K562 (cell line): Measurements from ENCODE around the gene PLXDC1. TPM values are rescaled to one million over a fixed set of nuclear protein-coding genes. Genes with fewer than 3 reads are reported as not detected.
A peak's percentile ranks its signal among the peaks of the same experiment; 100 is the strongest.

ENCODE experiments used
- CREBBP ChIP-seq: IDR thresholded peaks from one replicate; pipeline ENCODE4 v1.6.1; 2012; ENCODE audit warnings: low read depth, mild to moderate bottlenecking, control low read depth, inconsistent platforms, low read length
- ERF ChIP-seq: fragments of 450-650 bp; formaldehyde crosslinking; IDR thresholded peaks from 2 replicates; pipeline ENCODE4 v1.4.0; 2020; ENCODE audit warnings: mild to moderate bottlenecking, mixed read lengths
- FOXM1 ChIP-seq, 2 experiments: fragments of 450-650 bp in 1 of 2; sonication (generic) in 1 of 2; formaldehyde crosslinking in 1 of 2; IDR thresholded peaks; 2 replicates each; pipeline versions ENCODE4 v1.6.1 to v1.9.0; 2017 to 2022; ENCODE audit warnings: low read depth in 2 of 2, mild to moderate bottlenecking in 2 of 2, missing genetic modification reagents in 1 of 2, moderate library complexity in 1 of 2
- KDM4B ChIP-seq, 2 experiments: fragments of 450-650 bp in 1 of 2; sonication (generic) in 1 of 2; IDR thresholded peaks; 2 replicates each; pipeline ENCODE4 v1.6.1; 2016 to 2017; ENCODE audit warnings: borderline replicate concordance in 2 of 2, antibody characterized with exemption in 1 of 2, low read depth in 1 of 2, mild to moderate bottlenecking in 1 of 2
- MCM7 ChIP-seq, 2 experiments: fragments of 450-650 bp; IDR thresholded peaks; 2 replicates each; pipeline ENCODE4 v1.6.1; 2016 to 2018
- MECOM ChIP-seq: fragments of 250-450 bp; sonication (Bioruptor Pico); IDR thresholded peaks from 2 replicates; pipeline ENCODE4 v1.8.0; 2022; ENCODE audit warnings: inconsistent platforms
- MYBL2 ChIP-seq, 2 experiments: fragments of 450-650 bp in 1 of 2; sonication (generic) in 1 of 2; formaldehyde crosslinking in 1 of 2; IDR thresholded peaks; 2 replicates each; pipeline versions ENCODE4 v1.6.1 to v1.8.1; 2017 to 2022; ENCODE audit warnings: borderline replicate concordance in 1 of 2, inconsistent platforms in 1 of 2, low read depth in 1 of 2, mild to moderate bottlenecking in 1 of 2, missing genetic modification reagents in 1 of 2, moderate library complexity in 1 of 2
- SREBF2 ChIP-seq: sonication (generic); formaldehyde crosslinking; IDR thresholded peaks from 2 replicates; pipeline ENCODE4 v1.4.0; 2020; ENCODE audit warnings: mild to moderate bottlenecking, missing genetic modification reagents
- TCF7 ChIP-seq: sonication (generic); IDR thresholded peaks from 2 replicates; pipeline ENCODE4 v1.6.1; 2016; ENCODE audit warnings: antibody characterized with exemption, borderline replicate concordance
- ZC3H8 ChIP-seq: fragments of 450-650 bp; IDR thresholded peaks from 2 replicates; pipeline ENCODE4 v1.6.1; 2017
- ZFP30 ChIP-seq: fragments of 250-450 bp; sonication (Bioruptor Pico); IDR thresholded peaks from 2 replicates; pipeline ENCODE4 v1.8.0; 2022; ENCODE audit warnings: moderate library complexity, mild to moderate bottlenecking, inconsistent platforms, borderline replicate concordance
- ZNF282 ChIP-seq: sonication (generic); formaldehyde crosslinking; IDR thresholded peaks from 2 replicates; pipeline ENCODE4 v1.8.1; 2023; ENCODE audit warnings: missing genetic modification reagents
- ZNF311 ChIP-seq: fragments of 250-450 bp; sonication (Bioruptor Pico); IDR thresholded peaks from 2 replicates; pipeline ENCODE4 v1.4.0; 2020; ENCODE audit warnings: mild to moderate bottlenecking, moderate library complexity
- ZNF830 ChIP-seq: fragments of 250-450 bp; sonication (Bioruptor Pico); IDR thresholded peaks from 2 replicates; pipeline ENCODE4 v1.5.0; 2021; ENCODE audit warnings: mild to moderate bottlenecking
- polyA plus RNA-seq, 8 experiments: library from polyadenylated mRNA; depleted of rRNA in 4 of 8; stranded (reverse) in 5 of 8; unstranded in 3 of 8; fragments of >200 nt; fragmentation: Nextera tagmentation in 2 of 8; fragmentation: Illumina TruSeq in 1 of 8; extraction: Ambion mirVana in 2 of 8; extraction: Trizol in 1 of 8; gene quantifications; 2 replicates each; pipeline versions ENCODE4 v1.2.1 to v1.2.3, GENCODE V29; 2011 to 2014; ENCODE audit warnings: inconsistent platforms in 1 of 8, missing spikeins in 1 of 8
- total RNA-seq, 7 experiments: library from RNA; depleted of rRNA in 6 of 7; stranded (reverse); fragments of >200 nt in 6 of 7; fragmentation: Illumina TruSeq in 2 of 7; extraction: Trizol in 2 of 7; gene quantifications; 2 replicates each; pipeline versions ENCODE4 v1.2.1 to v1.2.3, GENCODE V29; 2011 to 2021; ENCODE audit warnings: low replicate concordance in 1 of 7
- TF ChIP-seq, protein P1 (sequence below): sonication (generic); formaldehyde crosslinking; IDR thresholded peaks from 2 replicates; pipeline ENCODE4 v1.8.1; 2023; ENCODE audit warnings: missing genetic modification reagents, mild to moderate bottlenecking, borderline replicate concordance
- TF ChIP-seq, protein P2 (sequence below): fragments of 450-650 bp; IDR thresholded peaks from one replicate; pipeline ENCODE4 v1.6.1; 2018; ENCODE audit warnings: mild to moderate bottlenecking, moderate library complexity; ENCODE audit not compliant: partially characterized antibody
- TF ChIP-seq, protein P3 (sequence below): fragments of 250-450 bp; sonication (Bioruptor Pico); IDR thresholded peaks from 2 replicates; pipeline ENCODE4 v1.5.0; 2020; ENCODE audit warnings: mild to moderate bottlenecking
- TF ChIP-seq, protein P4 (sequence below): fragments of 250-450 bp; sonication (Bioruptor Pico); IDR thresholded peaks from 2 replicates; pipeline ENCODE4 v1.8.0; 2022; ENCODE audit warnings: inconsistent platforms, mild to moderate bottlenecking, moderate library complexity, borderline replicate concordance

Gene PLXDC1
- total and polyA plus RNA-seq, 9 of the 15 experiments (the other 6 are each of a cell fraction or from before 2014, with no cell fraction given), result not detected

DNA sequence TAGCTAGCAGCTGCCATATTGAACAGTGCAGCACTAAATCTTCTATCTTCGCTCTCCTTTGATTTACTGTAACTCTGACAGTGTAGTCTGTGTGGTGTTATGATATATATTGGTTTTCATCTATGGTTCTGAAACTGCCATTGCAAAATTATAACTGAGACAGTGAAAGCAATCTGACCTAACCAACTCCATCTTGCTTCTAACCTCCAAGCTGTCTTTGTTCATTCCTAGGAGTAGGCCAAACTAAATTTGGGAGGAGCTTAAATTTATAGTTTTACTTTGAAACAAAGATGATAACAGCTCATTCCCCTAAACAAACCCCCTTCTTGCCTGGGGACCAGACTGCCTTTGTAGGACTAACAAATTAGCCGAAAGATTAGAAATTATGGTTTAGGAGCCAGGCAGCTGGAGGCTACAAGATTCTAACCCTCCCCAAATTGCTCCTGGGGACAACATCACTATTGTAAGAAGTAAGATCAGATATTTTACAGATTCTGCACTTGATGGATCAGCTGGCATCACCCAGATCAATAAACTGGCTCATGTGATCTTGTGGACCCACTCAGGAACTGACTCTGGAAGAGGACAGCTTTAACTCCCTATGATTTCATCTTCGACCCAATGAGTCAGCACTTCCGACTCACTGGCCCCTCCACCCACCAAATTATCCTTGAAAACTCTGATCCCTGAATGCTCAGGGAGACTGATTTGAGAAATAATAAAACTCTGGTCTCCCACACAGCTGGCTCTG is 137.2 kb downstream of the PLXDC1 start (continued):
- TF ChIP-seq, protein P1, sequence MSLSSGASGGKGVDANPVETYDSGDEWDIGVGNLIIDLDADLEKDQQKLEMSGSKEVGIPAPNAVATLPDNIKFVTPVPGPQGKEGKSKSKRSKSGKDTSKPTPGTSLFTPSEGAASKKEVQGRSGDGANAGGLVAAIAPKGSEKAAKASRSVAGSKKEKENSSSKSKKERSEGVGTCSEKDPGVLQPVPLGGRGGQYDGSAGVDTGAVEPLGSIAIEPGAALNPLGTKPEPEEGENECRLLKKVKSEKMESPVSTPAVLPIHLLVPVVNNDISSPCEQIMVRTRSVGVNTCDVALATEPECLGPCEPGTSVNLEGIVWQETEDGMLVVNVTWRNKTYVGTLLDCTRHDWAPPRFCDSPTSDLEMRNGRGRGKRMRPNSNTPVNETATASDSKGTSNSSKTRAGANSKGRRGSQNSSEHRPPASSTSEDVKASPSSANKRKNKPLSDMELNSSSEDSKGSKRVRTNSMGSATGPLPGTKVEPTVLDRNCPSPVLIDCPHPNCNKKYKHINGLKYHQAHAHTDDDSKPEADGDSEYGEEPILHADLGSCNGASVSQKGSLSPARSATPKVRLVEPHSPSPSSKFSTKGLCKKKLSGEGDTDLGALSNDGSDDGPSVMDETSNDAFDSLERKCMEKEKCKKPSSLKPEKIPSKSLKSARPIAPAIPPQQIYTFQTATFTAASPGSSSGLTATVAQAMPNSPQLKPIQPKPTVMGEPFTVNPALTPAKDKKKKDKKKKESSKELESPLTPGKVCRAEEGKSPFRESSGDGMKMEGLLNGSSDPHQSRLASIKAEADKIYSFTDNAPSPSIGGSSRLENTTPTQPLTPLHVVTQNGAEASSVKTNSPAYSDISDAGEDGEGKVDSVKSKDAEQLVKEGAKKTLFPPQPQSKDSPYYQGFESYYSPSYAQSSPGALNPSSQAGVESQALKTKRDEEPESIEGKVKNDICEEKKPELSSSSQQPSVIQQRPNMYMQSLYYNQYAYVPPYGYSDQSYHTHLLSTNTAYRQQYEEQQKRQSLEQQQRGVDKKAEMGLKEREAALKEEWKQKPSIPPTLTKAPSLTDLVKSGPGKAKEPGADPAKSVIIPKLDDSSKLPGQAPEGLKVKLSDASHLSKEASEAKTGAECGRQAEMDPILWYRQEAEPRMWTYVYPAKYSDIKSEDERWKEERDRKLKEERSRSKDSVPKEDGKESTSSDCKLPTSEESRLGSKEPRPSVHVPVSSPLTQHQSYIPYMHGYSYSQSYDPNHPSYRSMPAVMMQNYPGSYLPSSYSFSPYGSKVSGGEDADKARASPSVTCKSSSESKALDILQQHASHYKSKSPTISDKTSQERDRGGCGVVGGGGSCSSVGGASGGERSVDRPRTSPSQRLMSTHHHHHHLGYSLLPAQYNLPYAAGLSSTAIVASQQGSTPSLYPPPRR (CRISPR knock-in tag), result no peak
- TF ChIP-seq KDM4B (IDR thresholded peaks at IDR 0.05; ENCODE audit: borderline replicate concordance in 2 of 2, low read depth in 1 of 2) (no peak), ZFP30 (CRISPR knock-in tag) (no peak; the same call in 1 of the 2 replicates), ZNF830 (CRISPR knock-in tag) (peak; percentile 95; the same call in 1 of the 2 replicates), ZNF282 (CRISPR knock-in tag) (no peak), MECOM (peak; percentile 99), MCM7 (IDR thresholded peaks at IDR 0.05) (no peak), ZNF311 (peak; percentile 98), ERF (CRISPR knock-in tag) (peak; percentile 96), MYBL2 (IDR thresholded peaks at IDR 0.05; ENCODE audit: low read depth) (no peak), MYBL2 (CRISPR knock-in tag; IDR thresholded peaks at IDR 0.05; ENCODE audit: borderline replicate concordance) (no peak), CREBBP (no peak), TCF7 (no peak), ZC3H8 (no peak), FOXM1 (IDR thresholded peaks at IDR 0.05; ENCODE audit: low read depth) (no peak), FOXM1 (CRISPR knock-in tag; IDR thresholded peaks at IDR 0.05; ENCODE audit: low read depth) (no peak), SREBF2 (no peak)
- TF ChIP-seq, protein P2, sequence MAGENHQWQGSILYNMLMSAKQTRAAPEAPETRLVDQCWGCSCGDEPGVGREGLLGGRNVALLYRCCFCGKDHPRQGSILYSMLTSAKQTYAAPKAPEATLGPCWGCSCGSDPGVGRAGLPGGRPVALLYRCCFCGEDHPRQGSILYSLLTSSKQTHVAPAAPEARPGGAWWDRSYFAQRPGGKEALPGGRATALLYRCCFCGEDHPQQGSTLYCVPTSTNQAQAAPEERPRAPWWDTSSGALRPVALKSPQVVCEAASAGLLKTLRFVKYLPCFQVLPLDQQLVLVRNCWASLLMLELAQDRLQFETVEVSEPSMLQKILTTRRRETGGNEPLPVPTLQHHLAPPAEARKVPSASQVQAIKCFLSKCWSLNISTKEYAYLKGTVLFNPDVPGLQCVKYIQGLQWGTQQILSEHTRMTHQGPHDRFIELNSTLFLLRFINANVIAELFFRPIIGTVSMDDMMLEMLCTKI, result no peak
- TF ChIP-seq, protein P3, sequence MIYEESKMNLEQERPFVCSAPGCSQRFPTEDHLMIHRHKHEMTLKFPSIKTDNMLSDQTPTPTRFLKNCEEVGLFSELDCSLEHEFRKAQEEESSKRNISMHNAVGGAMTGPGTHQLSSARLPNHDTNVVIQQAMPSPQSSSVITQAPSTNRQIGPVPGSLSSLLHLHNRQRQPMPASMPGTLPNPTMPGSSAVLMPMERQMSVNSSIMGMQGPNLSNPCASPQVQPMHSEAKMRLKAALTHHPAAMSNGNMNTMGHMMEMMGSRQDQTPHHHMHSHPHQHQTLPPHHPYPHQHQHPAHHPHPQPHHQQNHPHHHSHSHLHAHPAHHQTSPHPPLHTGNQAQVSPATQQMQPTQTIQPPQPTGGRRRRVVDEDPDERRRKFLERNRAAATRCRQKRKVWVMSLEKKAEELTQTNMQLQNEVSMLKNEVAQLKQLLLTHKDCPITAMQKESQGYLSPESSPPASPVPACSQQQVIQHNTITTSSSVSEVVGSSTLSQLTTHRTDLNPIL (CRISPR knock-in tag), result peak; percentile 97
- TF ChIP-seq, protein P4, sequence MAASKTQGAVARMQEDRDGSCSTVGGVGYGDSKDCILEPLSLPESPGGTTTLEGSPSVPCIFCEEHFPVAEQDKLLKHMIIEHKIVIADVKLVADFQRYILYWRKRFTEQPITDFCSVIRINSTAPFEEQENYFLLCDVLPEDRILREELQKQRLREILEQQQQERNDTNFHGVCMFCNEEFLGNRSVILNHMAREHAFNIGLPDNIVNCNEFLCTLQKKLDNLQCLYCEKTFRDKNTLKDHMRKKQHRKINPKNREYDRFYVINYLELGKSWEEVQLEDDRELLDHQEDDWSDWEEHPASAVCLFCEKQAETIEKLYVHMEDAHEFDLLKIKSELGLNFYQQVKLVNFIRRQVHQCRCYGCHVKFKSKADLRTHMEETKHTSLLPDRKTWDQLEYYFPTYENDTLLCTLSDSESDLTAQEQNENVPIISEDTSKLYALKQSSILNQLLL (CRISPR knock-in tag), result no peak
